HepG2 (cell line): Measurements from ENCODE around the gene HMGN4. TPM values are rescaled to one million over a fixed set of nuclear protein-coding genes. Genes with fewer than 3 reads are reported as not detected.

Experiments
- AKNA ChIP-seq: sonication (generic); formaldehyde crosslinking; IDR thresholded peaks from 2 replicates; pipeline ENCODE4 v1.4.0; 2020; ENCODE audit warnings: missing genetic modification reagents, borderline replicate concordance
- GMEB1 ChIP-seq: sonication (generic); formaldehyde crosslinking; IDR thresholded peaks from 2 replicates; pipeline ENCODE4 v1.5.1; 2020; ENCODE audit warnings: missing genetic modification reagents, mild to moderate bottlenecking, borderline replicate concordance
- KLF6 ChIP-seq: IDR thresholded peaks from 2 replicates; pipeline ENCODE4 v1.8.0; 2016; ENCODE audit warnings: missing biosample characterization, missing genetic modification reagents
- NFE2 ChIP-seq: sonication (generic); formaldehyde crosslinking; IDR thresholded peaks from 2 replicates; pipeline ENCODE4 v1.4.0; 2020; ENCODE audit warnings: missing genetic modification reagents
- NFYB ChIP-seq: sonication (generic); formaldehyde crosslinking; IDR thresholded peaks from 2 replicates; pipeline ENCODE4 v1.4.0; 2020; ENCODE audit warnings: missing genetic modification reagents
- NR1H2 ChIP-seq: sonication (generic); formaldehyde crosslinking; IDR thresholded peaks from 2 replicates; pipeline ENCODE4 v1.8.1; 2022; ENCODE audit warnings: low read depth, missing genetic modification reagents, borderline replicate concordance
- PCBP2 ChIP-seq: fragments of 200-400 bp; formaldehyde crosslinking; optimal IDR thresholded peaks from 2 replicates; pipeline ENCODE3; 2018; ENCODE audit warnings: low read length, low read depth; ENCODE audit not compliant: poor library complexity, severe bottlenecking
- PHF20 ChIP-seq: sonication (generic); formaldehyde crosslinking; IDR thresholded peaks from 2 replicates; pipeline ENCODE4 v1.5.0; 2020; ENCODE audit warnings: mild to moderate bottlenecking, missing genetic modification reagents
- POGK ChIP-seq: sonication (generic); formaldehyde crosslinking; conservative IDR thresholded peaks from 2 replicates; pipeline ENCODE4 v1.8.0; 2022; ENCODE audit warnings: mild to moderate bottlenecking, moderate library complexity, missing genetic modification reagents
- SAP130 ChIP-seq: IDR thresholded peaks from 2 replicates; pipeline ENCODE4 v1.6.1; 2016; ENCODE audit warnings: low read depth
- SNAPC5 ChIP-seq: sonication (generic); formaldehyde crosslinking; IDR thresholded peaks from 2 replicates; pipeline ENCODE4 v1.8.1; 2023; ENCODE audit warnings: mild to moderate bottlenecking, missing genetic modification reagents, borderline replicate concordance
- THYN1 ChIP-seq: sonication (generic); formaldehyde crosslinking; IDR thresholded peaks from 2 replicates; pipeline ENCODE4 v1.8.1; 2023; ENCODE audit warnings: low read depth, mild to moderate bottlenecking, moderate library complexity, missing genetic modification reagents, borderline replicate concordance
- ZMAT3 ChIP-seq: sonication (generic); formaldehyde crosslinking; conservative IDR thresholded peaks from 2 replicates; pipeline ENCODE4 v1.7.0; 2021; ENCODE audit warnings: missing genetic modification reagents
- ZNF296 ChIP-seq: sonication (generic); formaldehyde crosslinking; conservative IDR thresholded peaks from 2 replicates; pipeline ENCODE4 v1.5.0; 2020; ENCODE audit warnings: mild to moderate bottlenecking, missing genetic modification reagents
- ZNF335 ChIP-seq: sonication (generic); formaldehyde crosslinking; IDR thresholded peaks from 2 replicates; pipeline ENCODE4 v1.4.0; 2020; ENCODE audit warnings: missing genetic modification reagents
- ZNF605 ChIP-seq: sonication (generic); formaldehyde crosslinking; IDR thresholded peaks from 2 replicates; pipeline ENCODE4 v1.8.0; 2022; ENCODE audit warnings: mild to moderate bottlenecking, missing genetic modification reagents
- ZNF619 ChIP-seq: sonication (generic); formaldehyde crosslinking; IDR thresholded peaks from 2 replicates; pipeline ENCODE4 v1.4.0; 2020; ENCODE audit warnings: mild to moderate bottlenecking, missing genetic modification reagents
- ZNF720 ChIP-seq: sonication (generic); formaldehyde crosslinking; IDR thresholded peaks from 2 replicates; pipeline ENCODE4 v1.4.0; 2020; ENCODE audit warnings: missing genetic modification reagents
- ZUFSP ChIP-seq: sonication (generic); formaldehyde crosslinking; IDR thresholded peaks from 2 replicates; pipeline ENCODE4 v1.9.0; 2021; ENCODE audit warnings: missing genetic modification reagents, mild to moderate bottlenecking, borderline replicate concordance
- polyA plus RNA-seq, 8 experiments: library from polyadenylated mRNA; depleted of rRNA in 3 of 8; stranded (reverse) in 7 of 8; unstranded in 1 of 8; fragments of >200 nt; fragmentation: Illumina TruSeq in 4 of 8; extraction: Trizol in 4 of 8; gene quantifications; 2 replicates each; pipeline versions ENCODE4 v1.2.1 to v1.2.3, GENCODE V29; 2011 to 2016; ENCODE audit warnings: low read depth in 4 of 8, missing spikeins in 1 of 8, mixed read lengths in 1 of 8; ENCODE audit not compliant: insufficient read depth in 1 of 8
- total RNA-seq, 5 experiments: library from RNA; depleted of rRNA; stranded (reverse); fragments of >200 nt; fragmentation: Illumina TruSeq; extraction: Trizol; gene quantifications; 2 replicates each; pipeline ENCODE4 v1.2.3, GENCODE V29; 2016; ENCODE audit warnings: low read depth in 1 of 5

HMGN4 gene
- total and polyA plus RNA-seq, 2 of the 13 experiments (the other 11 are each of a cell fraction or from before 2014, with no cell fraction given): 39.9 to 52.1 TPM

GRCh38 chr6:26538572-26538902, 371 bp downstream of the HMGN4 start (continued):
- TF ChIP-seq SNAPC5 (no peak), KLF6 (CRISPR knock-in tag) (no peak), NFE2 (no peak), ZNF720 (CRISPR knock-in tag) (0 out of 2 replicates have a peak, but pooled peaks have one; percentile 1), SAP130 (CRISPR knock-in tag) (no peak), ZNF619 (no peak), NR1H2 (CRISPR knock-in tag) (0 out of 2 replicates have a peak, but pooled peaks have one; percentile 1), NFYB (no peak), ZNF605 (CRISPR knock-in tag) (no peak), ZUFSP (CRISPR knock-in tag) (no peak), AKNA (CRISPR knock-in tag) (no peak), GMEB1 (CRISPR knock-in tag) (no peak), PCBP2 (no peak), POGK (no peak), ZNF296 (CRISPR knock-in tag) (no peak), THYN1 (CRISPR knock-in tag) (no peak), PHF20 (CRISPR knock-in tag) (no peak), ZMAT3 (no peak), ZNF335 (CRISPR knock-in tag) (no peak)
